ES-I3 (cell line): ENCODE data around the gene BLOC1S1.
"Not testable (repeated sequence)": the region's sequence is repeated elsewhere in the genome, so short reads cannot be mapped to it uniquely, and the experiment has no call there.

ENCODE experiments used
- H3K36me3 ChIP-seq: 2 replicates; pipeline ENCODE4 v1.6.1; 2013; ENCODE audit warnings: mild to moderate bottlenecking, low read length, control low read depth, moderate library complexity; ENCODE audit not compliant: insufficient read depth
- H3K4me1 ChIP-seq: 2 replicates; pipeline ENCODE4 v1.6.1; 2013; ENCODE audit warnings: mild to moderate bottlenecking, control low read depth, low read length; ENCODE audit not compliant: insufficient read depth
- H3K9ac ChIP-seq: 2 replicates; pipeline ENCODE4 v1.6.1; 2013; ENCODE audit warnings: low read depth, mild to moderate bottlenecking, low read length, moderate library complexity
- H3K9me3 ChIP-seq: 2 replicates; pipeline ENCODE4 v1.6.1; 2013; ENCODE audit warnings: mild to moderate bottlenecking, low read length, moderate library complexity; ENCODE audit not compliant: control insufficient read depth, insufficient read depth

The BLOC1S1 gene

GRCh38 chr12:55745361-55746173 is 29.7 kb downstream of the BLOC1S1 start:
- H3K36me3 ChIP-seq, result no peaks in the 10 kb centered on the region
- peaks cover 29% of the 10 kb centered on the region for H3K4me1 ChIP-seq
- peak overlapping the region; percentile 50 for H3K9ac ChIP-seq
- H3K9me3 ChIP-seq, result no peaks in the 10 kb centered on the region

- H3K9ac ChIP-seq, result peak overlapping the region; percentile 50
- H3K9me3 ChIP-seq, result no peaks in the 10 kb centered on the region
- no peaks in the 10 kb centered on the region for H3K36me3 ChIP-seq
- peaks cover 29% of the 10 kb centered on the region for H3K4me1 ChIP-seq
Measured at GRCh38 chr12:55746174-55746912, 30.5 kb downstream of the BLOC1S1 start.

GRCh38 chr12:55746913-55747231 is 31.0 kb downstream of the BLOC1S1 start:
- H3K9ac ChIP-seq, result no peak overlapping the region

GRCh38 chr12:55748230-55748993 is 32.6 kb downstream of the BLOC1S1 start:
- no peaks in the 10 kb centered on the region for H3K9me3 ChIP-seq
- H3K36me3 ChIP-seq, result peaks cover 11% of the 10 kb centered on the region; the same call in 1 of the 2 replicates
- no peak overlapping the region for H3K9ac ChIP-seq
- H3K4me1 ChIP-seq, result peaks cover 24% of the 10 kb centered on the region

More at GRCh38 chr12:55746913-55747231, 31.0 kb downstream of the BLOC1S1 start:
- 0 out of 2 replicates have a peak, but pooled peaks cover 3% of the 10 kb centered on the region for H3K36me3 ChIP-seq
- peaks cover 28% of the 10 kb centered on the region for H3K4me1 ChIP-seq
- H3K9me3 ChIP-seq, result no peaks in the 10 kb centered on the region

GRCh38 chr12:55755246-55755645 is 39.4 kb downstream of the BLOC1S1 start:
- Histone ChIP-seq H3K4me1 (no peaks in the 10 kb centered on the region; the same call in 1 of the 2 replicates), H3K36me3 (peaks cover 29% of the 10 kb centered on the region)

GRCh38 chr12:55757701-55758100 is 41.9 kb downstream of the BLOC1S1 start:
- H3K36me3 ChIP-seq, result peaks cover 26% of the 10 kb centered on the region
- no peak overlapping the region for H3K9ac ChIP-seq
- H3K4me1 ChIP-seq, result no peaks in the 10 kb centered on the region
- no peaks in the 10 kb centered on the region for H3K9me3 ChIP-seq

More at GRCh38 chr12:55755246-55755645, 39.4 kb downstream of the BLOC1S1 start:
- H3K9ac ChIP-seq, result no peak overlapping the region
- H3K9me3 ChIP-seq, result no peaks in the 10 kb centered on the region

GRCh38 chr12:55758575-55758974 is 42.7 kb downstream of the BLOC1S1 start:
- H3K9me3 ChIP-seq, H3K9ac ChIP-seq, H3K4me1 ChIP-seq: not testable (repeated sequence)
- peaks cover 27% of the 10 kb centered on the region for H3K36me3 ChIP-seq

- H3K4me1 ChIP-seq, result no peaks in the 10 kb centered on the region
- H3K9me3 ChIP-seq, result no peaks in the 10 kb centered on the region
- no peak overlapping the region for H3K9ac ChIP-seq
- peaks cover 25% of the 10 kb centered on the region for H3K36me3 ChIP-seq
Measured at GRCh38 chr12:55760663-55761062, 44.8 kb downstream of the BLOC1S1 start.

- Histone ChIP-seq H3K36me3 (peaks cover 25% of the 10 kb centered on the region), H3K9me3 (no peaks in the 10 kb centered on the region), H3K9ac (no peak overlapping the region), H3K4me1 (no peaks in the 10 kb centered on the region)
Measured at GRCh38 chr12:55762646-55763045, 46.8 kb downstream of the BLOC1S1 start.

GRCh38 chr12:55765736-55766290 is 50.0 kb downstream of the BLOC1S1 start:
- Histone ChIP-seq H3K9me3 (no peaks in the 10 kb centered on the region), H3K36me3 (peaks cover 11% of the 10 kb centered on the region), H3K9ac (no peak overlapping the region), H3K4me1 (no peaks in the 10 kb centered on the region)

GRCh38 chr12:55767156-55767555 is 51.3 kb downstream of the BLOC1S1 start:
- Histone ChIP-seq H3K4me1 (no peaks in the 10 kb centered on the region), H3K9me3 (no peaks in the 10 kb centered on the region), H3K9ac (no peak overlapping the region), H3K36me3 (peaks cover 7% of the 10 kb centered on the region)
